GM18511 (cell line): ENCODE measurements around the gene NANOG.
"Not testable (repeated sequence)": the region's sequence is repeated elsewhere in the genome, so short reads cannot be mapped to it uniquely, and the experiment has no call there.

ENCODE experiments used
- ATAC-seq: cut with Tn5 transposase; IDR thresholded peaks from one replicate; pipeline ENCODE4 v1.9.1; 2021; ENCODE audit warnings: mild to moderate bottlenecking, moderate library complexity; ENCODE audit not compliant: unreplicated experiment

NANOG gene

GRCh38 chr12:7798750-7799308 lies 9.6 kb downstream of the NANOG start:
- not testable (repeated sequence) for ATAC-seq

GRCh38 chr12:7801460-7801859 lies 12.3 kb downstream of the NANOG start:
- ATAC-seq = no peak

- not testable (repeated sequence) for ATAC-seq
These were observed 17.1 kb downstream of the NANOG start for GRCh38 chr12:7806319-7806718.

GRCh38 chr12:7806863-7807487 lies 17.8 kb downstream of the NANOG start:
- ATAC-seq = peak; percentile 49

GRCh38 chr12:7825754-7826153 lies 36.6 kb downstream of the NANOG start:
- ATAC-seq = not testable (repeated sequence)

- ATAC-seq = not testable (repeated sequence)
These were observed 40.5 kb downstream of the NANOG start for GRCh38 chr12:7829737-7830136.

GRCh38 chr12:7832059-7832696 lies 43.0 kb downstream of the NANOG start:
- ATAC-seq = peak; percentile 59

GRCh38 chr12:7833201-7833600 lies 44.0 kb downstream of the NANOG start:
- not testable (repeated sequence) for ATAC-seq

GRCh38 chr12:7833831-7834230 lies 44.6 kb downstream of the NANOG start:
- ATAC-seq = no peak

GRCh38 chr12:7834701-7835100 lies 45.5 kb downstream of the NANOG start:
- ATAC-seq = no peak

- no peak for ATAC-seq
These were observed 45.9 kb downstream of the NANOG start for GRCh38 chr12:7835116-7835515.

- ATAC-seq = no peak
These were observed 46.6 kb downstream of the NANOG start for GRCh38 chr12:7835766-7836165.

GRCh38 chr12:7837366-7837765 lies 48.2 kb downstream of the NANOG start:
- ATAC-seq = no peak

GRCh38 chr12:7839226-7839625 lies 50.0 kb downstream of the NANOG start:
- ATAC-seq = not testable (repeated sequence)

GRCh38 chr12:7839848-7840247 lies 50.6 kb downstream of the NANOG start:
- not testable (repeated sequence) for ATAC-seq

GRCh38 chr12:7842444-7842843 lies 53.2 kb downstream of the NANOG start:
- not testable (repeated sequence) for ATAC-seq

GRCh38 chr12:7843149-7843548 lies 53.9 kb downstream of the NANOG start:
- not testable (repeated sequence) for ATAC-seq

GRCh38 chr12:7843583-7843982 lies 54.4 kb downstream of the NANOG start:
- not testable (repeated sequence) for ATAC-seq

GRCh38 chr12:7844116-7844515 lies 54.9 kb downstream of the NANOG start:
- ATAC-seq = no peak

GRCh38 chr12:7847226-7848097 lies 58.3 kb downstream of the NANOG start:
- not testable (repeated sequence) for ATAC-seq

GRCh38 chr12:7848098-7848422 lies 58.9 kb downstream of the NANOG start:
- not testable (repeated sequence) for ATAC-seq
